WTC11 (cell line): Measurements from ENCODE around the gene FRAT1. TPM values are rescaled to one million over a fixed set of nuclear protein-coding genes. Genes with fewer than 3 reads are reported as not detected.
A peak's percentile ranks its signal among the peaks of the same experiment; 100 is the strongest.

ENCODE experiments used
- ATAC-seq: fragments of 200-7000 bp; cut with Tn5 transposase; 2 replicates; pipeline ENCODE4 v1.10.0; 2021; ENCODE audit warnings: mild to moderate bottlenecking, moderate library complexity
- CTCF ChIA-PET: fragments of 300-600 bp; sonication (Branson Sonifier 250); formaldehyde crosslinking; loops from one replicate; lab custom pipeline; 2021; ENCODE audit warnings: antibody characterized with exemption; lab: Charles Lee
- POLR2A ChIA-PET: fragments of 350-600 bp; sonication (Branson Sonifier 250); formaldehyde crosslinking; loops from one replicate; lab custom pipeline; 2021; ENCODE audit warnings: antibody characterized with exemption; lab: Charles Lee
- DNase-seq: peaks from one replicate; pipeline ENCODE4 v3.0.0; 2021; ENCODE audit warnings: low spot score
- H3K27ac Mint-ChIP-seq: 2 replicates; pipeline ENCODE4 v1.8.0; 2021; ENCODE audit warnings: mixed read lengths
- H3K27me3 Mint-ChIP-seq: 2 replicates; pipeline ENCODE4 v1.8.0; 2021; ENCODE audit warnings: low read depth, mild to moderate bottlenecking, moderate library complexity, mixed read lengths
- H3K36me3 Mint-ChIP-seq: 2 replicates; pipeline ENCODE4 v1.8.0; 2021; ENCODE audit warnings: mixed read lengths
- H3K4me1 Mint-ChIP-seq: 2 replicates; pipeline ENCODE4 v1.8.0; 2022; ENCODE audit warnings: mixed read lengths
- H3K4me3 Mint-ChIP-seq: 2 replicates; pipeline ENCODE4 v1.8.0; 2021; ENCODE audit warnings: mild to moderate bottlenecking, moderate library complexity, mixed read lengths
- H3K9me3 Mint-ChIP-seq: 2 replicates; pipeline ENCODE4 v1.8.0; 2021; ENCODE audit warnings: mixed read lengths
- ATF3 ChIP-seq: sonication (generic); formaldehyde crosslinking; conservative IDR thresholded peaks from 2 replicates; pipeline ENCODE4 v1.8.1; 2022; ENCODE audit warnings: mild to moderate bottlenecking, missing genetic modification reagents
- CDX4 ChIP-seq: fragments of 250-450 bp; sonication (Bioruptor Pico); IDR thresholded peaks from 2 replicates; pipeline ENCODE4 v1.9.0; 2021; ENCODE audit warnings: moderate library complexity, mild to moderate bottlenecking, inconsistent platforms, borderline replicate concordance
- CREB1 ChIP-seq: sonication (generic); formaldehyde crosslinking; IDR thresholded peaks from 2 replicates; pipeline ENCODE4 v1.8.0; 2023; ENCODE audit warnings: mild to moderate bottlenecking, missing genetic modification reagents
- CTCF ChIP-seq: fragments of 200-600 bp; IDR thresholded peaks from 2 replicates; pipeline ENCODE4 v1.8.0; 2022; ENCODE audit warnings: antibody characterized with exemption
- FOXP1 ChIP-seq: sonication (generic); formaldehyde crosslinking; IDR thresholded peaks from 2 replicates; pipeline ENCODE4 v1.8.0; 2022; ENCODE audit warnings: missing genetic modification reagents, mild to moderate bottlenecking, moderate library complexity, borderline replicate concordance
- FOXP4 ChIP-seq: sonication (generic); formaldehyde crosslinking; IDR thresholded peaks from 2 replicates; pipeline ENCODE4 v1.8.0; 2022; ENCODE audit warnings: mild to moderate bottlenecking, missing genetic modification reagents
- GTF2I ChIP-seq: fragments of 250-450 bp; sonication (Bioruptor Pico); conservative IDR thresholded peaks from 2 replicates; pipeline ENCODE4 v1.4.0; 2021; ENCODE audit warnings: mild to moderate bottlenecking
- HMGA2 ChIP-seq: fragments of 250-450 bp; sonication (Bioruptor Pico); IDR thresholded peaks from 2 replicates; pipeline ENCODE4 v1.4.0; 2021; ENCODE audit warnings: mild to moderate bottlenecking, moderate library complexity
- JUN ChIP-seq: sonication (generic); formaldehyde crosslinking; IDR thresholded peaks from 2 replicates; pipeline ENCODE4 v1.8.0; 2023; ENCODE audit warnings: mild to moderate bottlenecking, missing genetic modification reagents
- KAT7 ChIP-seq: sonication (generic); formaldehyde crosslinking; IDR thresholded peaks from 2 replicates; pipeline ENCODE4 v1.8.1; 2023; ENCODE audit warnings: missing genetic modification reagents, mild to moderate bottlenecking, borderline replicate concordance
- MAX ChIP-seq: sonication (generic); formaldehyde crosslinking; IDR thresholded peaks from 2 replicates; pipeline ENCODE4 v1.8.0; 2022; ENCODE audit warnings: mild to moderate bottlenecking, missing genetic modification reagents
- MLX ChIP-seq: sonication (generic); formaldehyde crosslinking; IDR thresholded peaks from 2 replicates; pipeline ENCODE4 v1.8.1; 2023; ENCODE audit warnings: mild to moderate bottlenecking, missing genetic modification reagents, moderate library complexity
- MXD4 ChIP-seq: fragments of 250-450 bp; sonication (Bioruptor Pico); IDR thresholded peaks from 2 replicates; pipeline ENCODE4 v1.8.0; 2021; ENCODE audit warnings: mild to moderate bottlenecking, moderate library complexity, borderline replicate concordance
- NFATC4 ChIP-seq: fragments of 250-450 bp; sonication (Bioruptor Pico); IDR thresholded peaks from 2 replicates; pipeline ENCODE4 v1.9.0; 2021; ENCODE audit warnings: mild to moderate bottlenecking
- PREB ChIP-seq: sonication (generic); formaldehyde crosslinking; IDR thresholded peaks from 2 replicates; pipeline ENCODE4 v1.8.1; 2022; ENCODE audit warnings: mild to moderate bottlenecking, missing genetic modification reagents, moderate library complexity, borderline replicate concordance
- SMAD4 ChIP-seq: sonication (generic); formaldehyde crosslinking; IDR thresholded peaks from 2 replicates; pipeline ENCODE4 v1.8.0; 2022; ENCODE audit warnings: mild to moderate bottlenecking, missing genetic modification reagents
- SOX15 ChIP-seq: fragments of 250-450 bp; sonication (Bioruptor Pico); IDR thresholded peaks from 2 replicates; pipeline ENCODE4 v1.9.0; 2021; ENCODE audit warnings: mild to moderate bottlenecking
- SP1 ChIP-seq: sonication (generic); formaldehyde crosslinking; conservative IDR thresholded peaks from 2 replicates; pipeline ENCODE4 v1.8.1; 2022; ENCODE audit warnings: missing genetic modification reagents
- STAT6 ChIP-seq: sonication (generic); formaldehyde crosslinking; conservative IDR thresholded peaks from 2 replicates; pipeline ENCODE4 v1.8.1; 2023; ENCODE audit warnings: mild to moderate bottlenecking, low read depth, missing genetic modification reagents, moderate library complexity
- ZNF121 ChIP-seq: sonication (generic); formaldehyde crosslinking; IDR thresholded peaks from 2 replicates; pipeline ENCODE4 v1.8.0; 2023; ENCODE audit warnings: missing genetic modification reagents
- ZNF281 ChIP-seq: sonication (generic); formaldehyde crosslinking; IDR thresholded peaks from 2 replicates; pipeline ENCODE4 v1.8.0; 2023; ENCODE audit warnings: mild to moderate bottlenecking, missing genetic modification reagents
- total RNA-seq: library from RNA; stranded (reverse); gene quantifications from 3 replicates; pipeline ENCODE4 v1.2.3, GENCODE V29; 2021

Gene FRAT1
- total RNA-seq, 1 experiment from 2014 or later, result 8.2 TPM

- DNase-seq (no peak), ATAC-seq (peak; percentile 32; the same call in 1 of the 2 replicates)
- TF ChIP-seq CREB1 (CRISPR knock-in tag), result no peak
- TF ChIP-seq SOX15 (CRISPR knock-in tag), result no peak
- TF ChIP-seq MXD4 (CRISPR knock-in tag), result no peak
- TF ChIP-seq PREB (CRISPR knock-in tag), result no peak
- TF ChIP-seq FOXP4 (CRISPR knock-in tag), result no peak
- no peak for TF ChIP-seq HMGA2 (CRISPR knock-in tag)
- no peak for TF ChIP-seq SP1
- TF ChIP-seq GTF2I (CRISPR knock-in tag), result no peak
- no peak for TF ChIP-seq ZNF281 (CRISPR knock-in tag)
- Mint-ChIP-seq H3K27ac (peak overlapping the region; percentile 65; the same call in 1 of the 2 replicates), H3K4me3 (no peak overlapping the region), H3K36me3 (peaks cover 28% of the 10 kb centered on the region), H3K9me3 (peaks cover 30% of the 10 kb centered on the region), H3K27me3 (no peaks in the 10 kb centered on the region), H3K4me1 (peaks cover 27% of the 10 kb centered on the region)
- CTCF ChIA-PET, result interaction anchor here (1.2 kb wide), 1 partner anchor 8 kb away, joined by 7 read pairs; no protein-coding TSS in a partner anchor
- POLR2A ChIA-PET, result no interaction called here
Measured at GRCh38 chr10:97270523-97271154, 48.4 kb upstream of the FRAT1 start.

GRCh38 chr10:97273700-97274099 is 45.4 kb upstream of the FRAT1 start:
- Mint-ChIP-seq H3K4me1 (peaks cover 6% of the 10 kb centered on the region), H3K9me3 (peaks cover 20% of the 10 kb centered on the region), H3K27me3 (no peaks in the 10 kb centered on the region), H3K4me3 (no peak overlapping the region), H3K36me3 (peaks cover 12% of the 10 kb centered on the region), H3K27ac (no peak overlapping the region)
- ChIA-PET CTCF (no interaction called here), POLR2A (no interaction called here)
- ATAC-seq, result no peak
- no peak for DNase-seq
- TF ChIP-seq SOX15 (CRISPR knock-in tag) (no peak), MXD4 (CRISPR knock-in tag) (no peak), CDX4 (CRISPR knock-in tag) (no peak), STAT6 (CRISPR knock-in tag) (no peak), ATF3 (CRISPR knock-in tag) (no peak), MAX (no peak), FOXP1 (CRISPR knock-in tag) (no peak), SMAD4 (CRISPR knock-in tag) (no peak), CTCF (no peak), NFATC4 (no peak), JUN (CRISPR knock-in tag) (no peak), MLX (no peak), ZNF121 (no peak), KAT7 (CRISPR knock-in tag) (no peak)
